Small intestine (tissue), 7 donors: ENCODE measurements around the gene ATP6V0E1. TPM values are rescaled to one million over a fixed set of nuclear protein-coding genes. Genes with fewer than 3 reads are reported as not detected.

ENCODE experiments used
- DNase-seq, 2 donors: peaks; one replicate each; pipeline versions ENCODE4 v3.0.0 to v3.0.0-alpha.2; 2013
- FAIRE-seq: peaks from 2 replicates; lab custom pipeline; 2012; peaks lifted over from hg19 to GRCh38; lab: Jason Lieb, UNC
- H3K27ac ChIP-seq, 3 donors: one replicate each; pipeline ENCODE4 v1.5.1; 2013; ENCODE audit warnings: low read length in 2 of 3, mild to moderate bottlenecking in 2 of 3, control low read depth in 1 of 3, inconsistent platforms in 1 of 3, low read depth in 1 of 3, moderate library complexity in 1 of 3
- H3K27me3 ChIP-seq, 3 donors: one replicate each; pipeline ENCODE4 v1.6.1; 2013; ENCODE audit warnings: low read length in 3 of 3, inconsistent platforms in 1 of 3; ENCODE audit not compliant: control insufficient read depth in 3 of 3, insufficient read depth in 3 of 3
- H3K36me3 ChIP-seq, 3 donors: one replicate each; pipeline ENCODE4 v1.6.1; 2013; ENCODE audit warnings: low read length in 3 of 3, inconsistent platforms in 1 of 3, low read depth in 1 of 3, mild to moderate bottlenecking in 1 of 3, moderate library complexity in 1 of 3; ENCODE audit not compliant: control insufficient read depth in 3 of 3, insufficient read depth in 2 of 3
- H3K4me1 ChIP-seq, 3 donors: one replicate each; pipeline ENCODE4 v1.6.1; 2013; ENCODE audit warnings: low read length in 2 of 3, inconsistent platforms in 1 of 3, low read depth in 1 of 3, mild to moderate bottlenecking in 1 of 3, moderate library complexity in 1 of 3; ENCODE audit not compliant: control insufficient read depth in 3 of 3, insufficient read depth in 2 of 3
- H3K4me3 ChIP-seq, 3 donors: one replicate each; pipeline ENCODE4 v1.5.1; 2013; ENCODE audit warnings: low read length in 3 of 3, control low read depth in 1 of 3, inconsistent platforms in 1 of 3, low read depth in 1 of 3, mild to moderate bottlenecking in 1 of 3, moderate library complexity in 1 of 3
- H3K9me3 ChIP-seq, 2 donors: one replicate each; pipeline ENCODE4 v1.6.1; 2013; ENCODE audit warnings: low read depth in 1 of 2, low read length in 1 of 2; ENCODE audit not compliant: control insufficient read depth in 2 of 2, insufficient read depth in 1 of 2
- WGBS, 3 donors: extraction: QIAGEN DNeasy Blood & Tissue Kit; methylation state at CpG; one replicate each; pipeline ENCODE4 v1.1.7; 2013; 5-methylcytosine and 5-hydroxymethylcytosine counted together
- polyA plus RNA-seq, 4 donors: library from polyadenylated mRNA; stranded (reverse) in 3 of 4; unstranded in 1 of 4; fragments of 200-250 nt in 3 of 4; fragments of 120-200 nt in 1 of 4; gene quantifications; one replicate each; pipeline versions ENCODE4 v1.2.1 to v1.2.3, GENCODE V29; 2013
- donor health status: healthy with polysubstance abuse.
- donor health status: control.
- donor health status: control.
- donor health status: Bipolar disorder and iron deficiency.
- donor health status: healthy.

Gene ATP6V0E1
- polyA plus RNA-seq, 4 donors = 170 to 230 (median 199) TPM

DNA sequence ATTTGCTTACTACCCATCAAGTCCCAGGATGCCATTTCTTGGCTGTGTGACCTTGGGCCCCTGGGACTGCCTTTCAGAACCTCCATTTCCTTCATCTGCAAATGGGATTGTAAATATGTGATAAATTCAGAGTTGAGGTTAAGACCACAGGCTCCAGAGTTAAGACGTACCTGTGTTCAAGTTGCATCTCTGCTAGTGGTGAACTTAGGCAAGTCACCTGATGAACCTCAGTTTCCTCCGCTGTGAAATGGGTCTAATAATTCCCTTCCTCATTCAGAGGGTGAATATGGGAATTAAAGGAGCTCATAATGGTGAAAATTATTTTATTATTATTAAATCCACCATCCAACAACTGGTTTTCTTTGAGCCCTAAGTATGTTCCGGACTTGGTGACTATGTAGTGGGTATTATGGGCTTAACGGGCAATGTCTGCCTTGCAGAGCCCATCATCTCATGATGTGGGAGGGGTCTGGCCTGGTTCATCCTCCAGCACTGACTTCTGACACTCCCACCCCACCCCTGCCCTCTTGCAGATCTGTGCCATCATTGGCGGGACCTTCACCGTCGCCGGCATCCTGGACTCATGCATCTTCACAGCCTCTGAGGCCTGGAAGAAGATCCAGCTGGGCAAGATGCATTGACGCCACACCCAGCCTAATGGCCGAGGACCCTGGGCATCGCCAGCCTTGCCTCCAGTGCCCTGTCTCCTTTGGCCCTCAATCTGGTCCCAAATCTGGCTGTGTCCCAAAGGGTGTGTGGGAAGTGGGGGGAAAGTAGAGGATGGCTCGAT is 33.2 kb upstream of the ATP6V0E1 start:
- Histone ChIP-seq H3K27ac (no peak overlapping the region), H3K27me3 (no peaks in the 10 kb centered on the region), H3K9me3 (no peaks in the 10 kb centered on the region), H3K4me3 (no peak overlapping the region), H3K36me3 (peaks cover 0 to 56% (median 14%) of the 10 kb centered on the region in 3 donors), H3K4me1 (no peaks in the 10 kb centered on the region)
- FAIRE-seq = no peak
- no peak for DNase-seq
- WGBS, 3 donors = 92 to 96% (median 95%) methylated on average over 12 of the region's 12 CpGs

DNA sequence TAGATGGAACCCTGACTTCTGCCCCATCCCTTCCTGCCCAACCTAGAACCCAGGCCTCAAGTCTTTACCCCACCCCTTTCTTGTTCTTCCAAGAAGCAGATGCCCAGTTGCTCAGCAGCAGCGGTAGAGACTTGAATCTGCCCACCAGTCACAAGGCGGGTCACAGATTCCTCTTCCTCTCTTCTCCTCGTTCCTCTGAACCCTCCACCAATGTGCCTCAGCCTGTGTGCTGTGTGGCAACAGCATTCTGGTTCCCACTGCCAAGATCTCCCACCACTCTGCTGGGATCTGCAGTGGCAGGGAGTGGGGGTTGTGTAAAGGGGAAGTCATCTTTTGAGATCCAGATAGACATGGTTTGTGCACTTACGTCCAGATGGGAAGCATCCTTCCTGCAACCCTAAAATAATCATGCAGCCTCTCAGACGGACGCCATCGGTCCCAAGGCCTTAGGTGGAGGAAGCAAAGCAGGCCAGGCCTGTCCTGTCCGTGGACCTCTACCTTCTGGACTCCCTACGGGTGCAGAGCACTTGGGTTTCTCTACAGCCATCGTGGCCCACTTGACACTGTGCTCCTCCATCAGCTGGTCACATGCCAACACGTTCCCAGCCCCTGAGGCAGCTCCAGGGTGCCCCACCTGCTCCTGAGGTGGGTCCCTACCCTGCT is 32.1 kb upstream of the ATP6V0E1 start:
- FAIRE-seq = no peak
- no peak overlapping the region for H3K4me3 ChIP-seq
- no peak for DNase-seq
- H3K9me3 ChIP-seq = no peaks in the 10 kb centered on the region
- H3K36me3 ChIP-seq = peaks cover 0 to 46% (median 9%) of the 10 kb centered on the region in 3 donors
- no peaks in the 10 kb centered on the region for H3K4me1 ChIP-seq
- no peak overlapping the region for H3K27ac ChIP-seq
- no peaks in the 10 kb centered on the region for H3K27me3 ChIP-seq
- 82 to 88% (median 85%) methylated on average over 11 of the region's 11 CpGs for WGBS, 3 donors

DNA sequence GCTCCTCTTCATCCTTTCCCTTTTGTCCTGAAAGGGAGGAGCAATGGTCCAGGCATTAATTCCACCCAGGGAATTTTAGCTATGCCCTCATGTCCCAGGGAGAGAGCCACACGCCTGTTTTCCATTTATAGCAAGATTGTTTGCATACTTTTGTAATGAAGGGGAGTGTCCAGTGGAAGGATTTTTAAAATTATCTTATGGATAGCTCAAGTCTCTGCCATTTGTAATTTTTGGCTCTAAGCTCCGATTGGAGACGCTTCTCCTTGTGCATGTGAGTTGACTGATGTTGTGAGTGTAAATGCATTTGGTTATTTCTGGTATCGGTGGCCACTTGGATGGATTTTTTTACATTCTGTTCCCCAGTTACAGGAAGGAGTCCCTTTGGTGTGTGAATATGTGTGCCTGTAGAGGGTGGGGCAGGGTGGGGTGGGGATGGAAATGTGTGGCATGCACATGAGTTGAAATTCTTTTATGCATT is 31.5 kb upstream of the ATP6V0E1 start:
- no peak overlapping the region for H3K4me3 ChIP-seq
- no peaks in the 10 kb centered on the region for H3K27me3 ChIP-seq
- FAIRE-seq (no peak), DNase-seq (no peak)
- H3K4me1 ChIP-seq = no peaks in the 10 kb centered on the region
- peaks cover 0 to 40% (median 9%) of the 10 kb centered on the region in 3 donors for H3K36me3 ChIP-seq
- H3K27ac ChIP-seq = no peak overlapping the region
- WGBS, 3 donors = 77 to 88% (median 86%) methylated on average over 4 of the region's 4 CpGs
- H3K9me3 ChIP-seq = no peaks in the 10 kb centered on the region

DNA sequence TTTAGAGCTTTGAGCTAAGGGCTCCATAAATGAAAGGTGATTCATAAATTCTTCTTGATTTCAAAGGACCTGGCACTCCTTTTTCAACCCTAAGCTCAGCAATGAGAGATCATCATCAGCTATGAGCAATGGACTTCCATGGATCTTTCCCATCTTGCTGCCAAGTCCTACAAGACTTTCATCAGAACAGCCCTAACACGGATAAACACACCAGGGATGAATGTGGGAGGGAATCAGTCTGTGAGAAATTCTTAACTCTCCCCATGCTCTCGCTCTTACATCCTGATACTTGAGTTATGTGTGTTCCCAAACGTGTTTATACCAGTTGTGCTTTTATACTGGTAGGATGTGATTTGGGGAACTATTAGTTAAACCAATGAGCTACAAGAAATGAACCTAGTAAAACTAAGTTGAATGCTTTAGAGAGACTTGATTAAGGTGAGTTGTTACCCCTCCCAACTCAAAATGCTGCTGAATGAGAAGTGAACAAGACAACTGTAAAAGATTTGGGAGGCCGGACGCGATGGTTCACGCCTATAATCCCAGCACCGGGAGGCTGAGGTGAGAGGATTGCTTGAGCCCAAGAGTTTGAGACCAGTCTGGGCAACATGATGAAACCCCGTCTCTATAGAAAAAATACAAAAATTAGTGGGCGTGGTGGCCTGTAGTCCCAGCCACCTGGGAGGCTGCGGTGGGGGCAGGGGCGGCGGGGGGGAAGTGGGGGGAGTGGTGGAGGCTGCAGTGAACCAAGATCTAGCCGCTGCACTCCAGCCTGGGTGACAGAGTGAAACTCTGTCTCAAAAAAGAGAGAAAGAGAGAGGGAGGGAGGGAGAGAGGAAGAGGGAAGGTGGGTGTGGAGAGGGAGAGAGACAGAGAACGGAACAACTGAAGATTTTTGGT is 29.5 kb upstream of the ATP6V0E1 start:
- no peak for FAIRE-seq
- no peak for DNase-seq
- no peak overlapping the region for H3K27ac ChIP-seq

DNA sequence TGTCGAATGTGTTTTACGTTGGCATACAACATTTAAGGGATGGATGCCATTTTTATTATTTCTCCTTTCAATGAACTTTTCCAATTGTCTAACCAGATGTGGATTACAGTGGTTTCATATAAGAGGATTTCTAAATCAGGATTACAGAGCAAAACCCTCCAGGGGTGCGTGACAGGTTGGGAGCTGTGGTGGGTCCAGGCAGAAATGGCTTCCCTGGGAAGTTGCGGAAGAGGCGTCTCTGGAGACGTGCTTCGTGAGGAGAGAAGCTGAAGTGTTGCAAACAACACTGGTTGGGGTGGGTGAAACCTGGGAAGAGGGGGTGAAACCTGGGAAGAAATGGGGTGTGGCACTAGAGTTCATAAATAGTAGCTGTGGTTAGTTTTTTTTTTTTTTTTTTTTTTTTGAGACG is 28.8 kb upstream of the ATP6V0E1 start:
- DNase-seq (no peak), FAIRE-seq (no peak)

More for the DNA sequence above, 29.5 kb upstream of the ATP6V0E1 start:
- H3K9me3 ChIP-seq = no peaks in the 10 kb centered on the region
- H3K36me3 ChIP-seq = peaks cover 0 to 25% (median 9%) of the 10 kb centered on the region in 3 donors
- H3K4me3 ChIP-seq = no peak overlapping the region
- WGBS, 3 donors = 67 to 79% (median 77%) methylated on average over 15 of the region's 15 CpGs
- no peaks in the 10 kb centered on the region for H3K27me3 ChIP-seq
- no peaks in the 10 kb centered on the region for H3K4me1 ChIP-seq

DNA sequence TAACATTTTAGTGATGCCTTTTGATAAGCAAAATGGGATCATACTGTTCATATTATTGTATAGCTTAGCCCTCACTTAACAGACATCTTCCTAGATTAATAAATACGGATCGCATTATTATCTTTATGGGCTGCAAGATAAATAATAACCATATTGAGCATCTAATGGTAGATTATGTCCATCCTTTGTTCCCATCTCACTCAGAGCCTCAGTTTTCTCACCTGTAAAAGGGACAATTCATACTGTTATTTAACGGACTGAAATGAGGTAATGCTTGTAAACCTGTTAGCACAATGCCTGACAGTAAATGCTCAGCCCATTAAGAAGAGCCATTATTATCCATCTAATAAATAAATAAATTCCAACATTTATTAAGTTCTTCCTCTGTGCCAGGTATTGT is 27.3 kb upstream of the ATP6V0E1 start:
- H3K27ac ChIP-seq = no peak overlapping the region
- WGBS, 3 donors = 36 to 78% (median 49%) methylated on average over 3 of the region's 3 CpGs
- peaks cover 0 to 1% (median 0%) of the 10 kb centered on the region in 3 donors for H3K4me1 ChIP-seq
- DNase-seq (no peak), FAIRE-seq (no peak)
- H3K27me3 ChIP-seq = no peaks in the 10 kb centered on the region
- no peak overlapping the region for H3K4me3 ChIP-seq
- H3K9me3 ChIP-seq = no peaks in the 10 kb centered on the region
- H3K36me3 ChIP-seq = peaks cover 0 to 7% (median 0%) of the 10 kb centered on the region in 3 donors

More for the DNA sequence above, 28.8 kb upstream of the ATP6V0E1 start:
- no peaks in the 10 kb centered on the region for H3K4me1 ChIP-seq
- peaks cover 0 to 19% (median 7%) of the 10 kb centered on the region in 3 donors for H3K36me3 ChIP-seq
- no peaks in the 10 kb centered on the region for H3K27me3 ChIP-seq
- WGBS, 3 donors = 82 to 90% (median 85%) methylated on average over 7 to 8 of the region's 8 CpGs
- no peaks in the 10 kb centered on the region for H3K9me3 ChIP-seq
- H3K27ac ChIP-seq = no peak overlapping the region
- H3K4me3 ChIP-seq = no peak overlapping the region

DNA sequence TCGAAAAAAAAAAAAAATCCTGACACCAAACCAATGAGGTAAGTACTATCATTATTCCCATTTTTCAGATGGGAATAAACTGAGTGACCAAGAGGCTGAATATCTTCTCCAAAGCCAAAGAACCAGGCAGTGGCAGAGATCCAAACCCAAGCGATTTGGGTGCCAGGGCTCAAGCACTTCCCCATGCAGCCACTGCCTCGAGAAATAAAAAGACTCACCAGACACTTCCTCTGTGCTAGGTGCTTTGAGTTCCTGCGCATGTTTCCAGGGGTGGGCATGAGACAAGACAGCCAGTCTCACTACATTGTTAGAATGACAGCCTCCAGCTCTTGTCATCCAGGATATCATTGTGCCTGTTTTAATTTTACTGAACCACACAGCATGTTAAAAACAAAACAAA is 26.6 kb upstream of the ATP6V0E1 start:
- no peak for FAIRE-seq
- Histone ChIP-seq H3K4me1 (peaks cover 0 to 1% (median 0%) of the 10 kb centered on the region in 3 donors), H3K4me3 (no peak overlapping the region), H3K27ac (no peak overlapping the region), H3K9me3 (no peaks in the 10 kb centered on the region), H3K27me3 (no peaks in the 10 kb centered on the region), H3K36me3 (peaks cover 0 to under 1% (median 0%) of the 10 kb centered on the region in 3 donors)
- DNase-seq = no peak
- WGBS, 3 donors = 70 to 75% (median 73%) methylated on average over 4 of the region's 4 CpGs

DNA sequence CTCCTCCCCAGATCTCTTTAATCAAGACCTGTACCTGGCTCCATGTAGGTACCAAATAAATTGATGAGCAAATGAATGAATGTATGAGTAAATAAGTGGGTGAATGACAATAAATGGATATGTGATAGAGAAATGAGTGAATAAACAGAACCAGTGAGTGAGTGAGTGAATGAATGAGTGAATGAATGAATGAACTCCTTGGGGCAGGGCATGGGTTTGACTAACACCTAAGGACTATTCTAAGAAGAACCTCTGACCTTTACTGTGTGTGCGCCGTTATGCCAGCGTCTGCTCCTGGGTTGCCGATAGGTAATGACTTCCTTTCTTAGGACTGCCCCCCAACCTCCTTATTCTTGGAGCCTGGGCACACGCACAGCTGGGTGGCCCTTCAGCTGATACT is 26.1 kb upstream of the ATP6V0E1 start:
- H3K36me3 ChIP-seq = peaks cover 0 to 3% (median 0%) of the 10 kb centered on the region in 3 donors
- FAIRE-seq (no peak), DNase-seq (no peak)
- H3K4me1 ChIP-seq = peaks cover 0 to 1% (median 0%) of the 10 kb centered on the region in 3 donors
- no peak overlapping the region for H3K4me3 ChIP-seq
- no peaks in the 10 kb centered on the region for H3K27me3 ChIP-seq
- 34 to 62% (median 61%) methylated on average over 5 of the region's 5 CpGs for WGBS, 3 donors
- no peak overlapping the region for H3K27ac ChIP-seq
- no peaks in the 10 kb centered on the region for H3K9me3 ChIP-seq
